Motor neuron (in vitro differentiated cells): ENCODE data around the gene RNF144B. TPM values are rescaled to one million over a fixed set of nuclear protein-coding genes. Genes with fewer than 3 reads are reported as not detected.

Experiments used
- ATAC-seq, 8 experiments: fragments of 200-7000 bp; cut with Tn5 transposase; replicated peaks in 6 of 8; 2 replicates each; pipeline ENCODE4 v1.8.0; 2021; ENCODE audit warnings: mild to moderate bottlenecking in 8 of 8, moderate library complexity in 8 of 8
- H3K27ac ChIP-seq, 2 donors: fragments of 250-450 bp; sonication (Bioruptor Pico); 2 replicates each; pipeline ENCODE4 v1.9.0; 2021; ENCODE audit warnings: antibody characterized with exemption in 2 of 2, mild to moderate bottlenecking in 2 of 2, moderate library complexity in 1 of 2
- H3K4me1 ChIP-seq, 2 donors: fragments of 250-450 bp; sonication (Bioruptor Pico); replicated peaks in 1 of 2; 2 replicates each; pipeline ENCODE4 v1.6.1; 2021; ENCODE audit warnings: antibody characterized with exemption in 2 of 2, mild to moderate bottlenecking in 2 of 2, moderate library complexity in 1 of 2
- H3K4me3 ChIP-seq, 5 donors: fragments of 250-450 bp; sonication (Bioruptor Pico); 2 replicates each; pipeline ENCODE4 v1.9.0; 2021; ENCODE audit warnings: antibody characterized with exemption in 5 of 5, mild to moderate bottlenecking in 5 of 5, moderate library complexity in 4 of 5
- WGBS, 10 experiments: fragments of 450-650 bp; shearing (Covaris generic); methylation state at CpG; one replicate each; pipeline ENCODE4 v1.0.0; 2022; 5-methylcytosine and 5-hydroxymethylcytosine counted together
- in situ Hi-C, 9 experiments: fragments of 400-800 bp; cut with MboI; loops; one replicate each; pipeline ENCODE4 v1.15.0; 2021; ENCODE audit warnings: low sequenced_read_pairs in 9 of 9, low pct_unique_long_range_greater_than_20kb in 2 of 9; ENCODE audit not compliant: unreplicated experiment in 9 of 9
- total RNA-seq, 8 experiments: library from RNA; unstranded; fragments of 300-600 nt; gene quantifications; 2 replicates each; pipeline versions ENCODE4 v1.2.3 to v1.2.4, GENCODE V29; 2022

The RNF144B gene
- total RNA-seq, 8 experiments from 2014 or later: 0.11 to 6.2 (median 0.51) TPM

DNA sequence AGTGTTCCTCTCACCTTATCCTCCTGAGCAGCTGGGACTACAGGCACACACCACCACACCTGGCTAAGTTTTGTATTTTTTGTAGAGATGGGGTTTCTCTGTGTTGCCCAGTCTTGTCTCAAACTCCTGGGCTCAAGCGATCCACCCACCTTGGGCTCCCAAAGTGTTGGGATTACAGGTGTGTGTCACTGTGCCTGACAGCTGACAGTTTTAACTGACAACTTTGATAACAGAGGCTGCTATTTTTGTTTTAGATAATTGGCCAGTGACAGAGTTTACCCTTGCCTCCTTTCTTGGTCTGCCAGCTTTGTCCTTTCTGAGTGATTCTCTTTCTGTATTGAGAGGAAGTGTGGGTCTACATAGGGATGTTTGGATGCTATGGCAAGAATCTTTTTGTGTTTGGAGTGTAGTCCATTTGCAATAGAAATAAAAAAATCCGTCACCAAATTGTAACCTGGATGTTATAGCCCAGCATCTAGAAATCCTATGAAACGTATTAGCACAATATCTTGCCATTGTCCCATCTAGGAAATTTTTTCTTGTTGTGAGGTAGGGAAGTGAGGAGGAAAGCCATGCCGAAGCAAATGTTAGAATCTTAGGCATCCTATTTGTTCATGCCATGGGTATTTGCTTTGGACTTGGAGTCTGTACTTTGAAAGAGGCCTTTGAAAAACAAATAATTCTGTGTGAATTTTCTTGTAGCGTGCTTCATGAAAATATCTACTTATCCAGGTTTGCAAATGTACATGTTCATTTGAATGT lies 80.8 kb downstream of the RNF144B start:
- Histone ChIP-seq H3K27ac (no peak overlapping the region), H3K4me1 (no peaks in the 10 kb centered on the region), H3K4me3 (no peak overlapping the region)
- 20 to 80% (median 64%) methylated on average over 1 to 5 of the region's 5 CpGs for WGBS, 10 experiments
- peak in 1 of 8 experiments; percentile 81 for ATAC-seq
- in situ Hi-C loops: no loop called here

DNA sequence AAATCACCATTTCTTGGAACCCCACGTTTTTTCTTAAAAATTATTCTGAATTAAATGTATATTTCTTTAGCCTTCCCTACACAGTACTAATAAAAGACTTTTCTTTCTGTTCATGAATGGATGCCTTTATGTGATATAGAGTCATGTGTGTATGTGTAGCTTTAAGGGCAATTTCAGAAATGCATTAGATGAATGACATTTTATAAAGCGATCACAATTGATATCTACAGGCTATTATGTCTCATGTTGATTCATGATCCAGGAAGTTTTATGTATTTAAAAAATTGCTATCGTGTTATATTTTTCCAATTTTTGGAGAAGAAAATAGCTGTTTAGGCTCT lies 81.3 kb downstream of the RNF144B start:
- 40 to 100% (median 68%) methylated on average over 1 to 3 of the region's 3 CpGs for WGBS, 10 experiments
- ATAC-seq: peak in 1 of 8 experiments; percentile 12
- in situ Hi-C loops: no loop called here
- Histone ChIP-seq H3K4me3 (no peak overlapping the region), H3K4me1 (no peaks in the 10 kb centered on the region), H3K27ac (no peak overlapping the region)

DNA sequence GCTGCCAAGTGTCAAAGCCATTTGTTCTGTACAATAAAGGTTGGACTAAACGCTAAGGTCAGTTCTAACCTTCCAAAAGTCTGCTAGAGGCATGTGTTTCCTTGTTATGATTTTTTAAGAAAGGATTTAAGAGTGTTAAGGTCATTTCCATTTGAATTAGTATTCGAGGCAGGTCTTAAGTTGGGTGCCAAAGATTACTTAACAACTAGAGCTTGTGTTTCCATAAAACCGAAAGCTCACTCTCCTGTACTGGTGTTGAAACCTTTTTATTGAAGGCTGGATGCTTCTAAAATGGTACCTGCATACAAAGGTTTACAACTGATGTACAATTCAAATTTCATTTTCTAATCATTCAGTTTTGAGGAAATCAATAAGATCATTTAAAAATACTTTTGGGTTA lies 82.4 kb downstream of the RNF144B start:
- in situ Hi-C loops: no loop called here
- Histone ChIP-seq H3K27ac (no peak overlapping the region), H3K4me3 (no peak overlapping the region), H3K4me1 (no peaks in the 10 kb centered on the region)
- WGBS, 10 experiments: 32 to 100% (median 86%) methylated on average over 1 to 3 of the region's 3 CpGs
- no peak for ATAC-seq

DNA sequence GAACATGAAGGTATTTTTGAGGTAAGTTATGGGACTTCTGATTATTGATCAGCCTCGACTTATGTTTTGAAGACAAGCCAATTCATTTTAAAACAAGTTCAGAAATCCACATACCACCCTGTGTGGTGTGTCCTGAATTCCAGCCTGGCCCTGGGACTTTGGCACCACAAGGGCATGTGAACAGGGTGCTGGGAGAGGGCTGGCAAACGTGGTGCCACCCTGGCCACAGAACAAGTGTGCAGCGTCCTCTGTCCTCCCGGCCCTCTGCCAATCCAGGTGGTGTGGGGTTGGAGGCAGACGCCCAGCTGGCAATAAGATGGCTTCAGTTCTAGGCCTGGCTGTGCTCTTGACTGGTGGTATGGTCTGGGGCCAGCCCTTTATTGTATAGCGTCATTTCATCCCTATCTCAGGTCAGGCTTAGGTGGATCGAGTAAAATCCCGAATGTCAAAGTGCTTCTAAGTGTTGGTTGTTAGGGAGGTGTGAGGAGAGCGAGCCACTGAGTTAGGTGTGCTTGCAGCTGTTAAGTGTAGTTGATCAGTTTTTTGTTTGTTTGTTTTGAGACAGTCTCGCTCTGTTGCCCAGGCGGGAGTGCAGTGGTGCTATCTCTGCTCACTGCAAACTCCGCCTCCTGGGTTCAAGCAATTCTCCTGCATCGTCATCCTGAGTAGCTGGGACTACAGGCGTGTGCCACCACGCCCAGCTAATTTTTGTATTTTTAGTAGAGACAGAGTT lies 84.2 kb downstream of the RNF144B start:
- Histone ChIP-seq H3K27ac (no peak overlapping the region), H3K4me1 (no peaks in the 10 kb centered on the region), H3K4me3 (no peak overlapping the region)
- WGBS, 10 experiments: 64 to 100% (median 84%) methylated on average over 2 to 9 of the region's 15 CpGs; no CpG with 5 or more reads in 2 of the 10 experiments
- no peak for ATAC-seq
- in situ Hi-C loops: no loop called here

DNA sequence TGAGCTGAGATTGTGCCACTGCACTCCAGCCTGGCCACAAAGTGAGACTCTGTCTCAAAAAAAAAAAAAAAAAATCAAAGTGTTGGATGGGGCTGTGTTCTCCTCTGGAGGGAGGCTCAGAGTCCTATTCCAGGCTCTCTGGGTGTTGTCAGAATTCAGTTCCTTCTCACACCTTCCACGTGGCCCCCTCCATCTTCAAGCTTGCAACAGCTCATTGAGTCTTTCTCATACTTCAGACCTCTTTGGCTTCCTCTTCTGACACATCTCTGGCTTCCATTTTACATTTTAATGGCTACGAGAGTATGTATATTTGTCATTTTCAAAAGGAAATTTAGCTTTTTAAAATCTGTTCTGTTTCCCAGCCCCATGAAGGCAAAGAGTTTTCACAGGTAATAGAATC lies 85.8 kb downstream of the RNF144B start:
- 20 to 100% (median 73%) methylated on average over 1 to 2 of the region's 2 CpGs; no CpG with 5 or more reads in 2 of the 10 experiments for WGBS, 10 experiments
- no peak for ATAC-seq
- in situ Hi-C loops: no loop called here

DNA sequence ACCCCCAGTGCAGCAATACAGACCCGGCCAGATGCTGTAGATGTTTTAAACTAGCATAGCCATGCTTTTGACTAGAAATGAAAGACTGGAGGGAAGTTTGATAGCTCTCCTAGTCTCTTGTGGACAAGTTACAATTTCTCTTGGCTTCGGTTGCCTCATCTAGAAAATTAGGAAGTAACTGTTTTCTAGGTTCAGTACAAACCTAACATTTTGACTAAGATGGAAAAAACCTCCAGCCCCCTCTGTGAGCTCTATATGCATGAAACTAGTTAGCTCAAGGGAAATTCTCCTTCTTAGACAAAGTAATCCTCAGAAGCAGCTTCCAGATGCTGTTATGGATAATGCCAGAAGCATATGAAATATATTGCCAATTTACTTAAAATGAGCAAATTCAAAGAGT lies 86.6 kb downstream of the RNF144B start:
- 53 to 90% (median 83%) methylated on average over 1 to 2 of the region's 2 CpGs; no CpG with 5 or more reads in 1 of the 10 experiments for WGBS, 10 experiments
- Histone ChIP-seq H3K4me3 (no peak overlapping the region), H3K4me1 (peaks cover 0 to 3% of the 10 kb centered on the region in 2 donors), H3K27ac (no peak overlapping the region)
- in situ Hi-C loops: no loop called here
- no peak for ATAC-seq

More for the DNA sequence above, 85.8 kb downstream of the RNF144B start:
- H3K4me1 ChIP-seq: peaks cover 0 to 2% of the 10 kb centered on the region in 2 donors
- no peak overlapping the region for H3K4me3 ChIP-seq
- H3K27ac ChIP-seq: no peak overlapping the region

DNA sequence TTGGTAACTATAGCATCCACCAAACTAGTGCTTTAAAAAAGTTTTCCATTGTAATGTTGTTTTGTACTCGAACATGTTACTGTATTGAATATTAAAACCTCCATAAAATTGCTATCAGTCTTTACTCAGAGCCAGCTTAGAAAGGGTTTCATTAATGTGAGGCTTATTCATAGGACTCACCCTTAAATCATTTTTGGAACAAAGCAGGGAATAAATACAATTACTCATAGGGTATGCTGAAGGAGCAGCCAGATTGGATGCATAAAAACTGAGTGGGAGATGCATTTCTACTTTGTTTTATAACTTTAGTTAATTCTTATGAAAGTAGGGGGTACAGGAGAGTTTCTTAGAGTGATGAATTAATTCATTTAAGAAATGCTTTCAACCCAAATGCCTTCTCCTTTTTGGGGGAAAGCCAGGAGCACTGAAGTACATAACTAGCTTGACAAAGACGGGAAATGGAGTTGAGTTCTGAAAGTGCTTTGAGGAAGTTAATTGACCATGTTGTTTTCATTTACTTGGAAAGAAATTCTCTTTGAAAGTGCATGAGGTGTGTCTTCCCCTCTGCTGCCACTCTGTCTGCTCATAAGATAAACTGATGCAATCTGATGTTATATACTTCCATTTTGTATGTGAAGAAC lies 90.3 kb downstream of the RNF144B start:
- H3K4me1 ChIP-seq: peaks cover 0 to 3% of the 10 kb centered on the region in 2 donors
- no peak overlapping the region for H3K27ac ChIP-seq
- 0 to 83% (median 56%) methylated on average over 1 to 2 of the region's 2 CpGs for WGBS, 10 experiments
- in situ Hi-C loops: no loop called here
- ATAC-seq: peak in 2 of 8 experiments; percentile 86 to 91
- H3K4me3 ChIP-seq: no peak overlapping the region

DNA sequence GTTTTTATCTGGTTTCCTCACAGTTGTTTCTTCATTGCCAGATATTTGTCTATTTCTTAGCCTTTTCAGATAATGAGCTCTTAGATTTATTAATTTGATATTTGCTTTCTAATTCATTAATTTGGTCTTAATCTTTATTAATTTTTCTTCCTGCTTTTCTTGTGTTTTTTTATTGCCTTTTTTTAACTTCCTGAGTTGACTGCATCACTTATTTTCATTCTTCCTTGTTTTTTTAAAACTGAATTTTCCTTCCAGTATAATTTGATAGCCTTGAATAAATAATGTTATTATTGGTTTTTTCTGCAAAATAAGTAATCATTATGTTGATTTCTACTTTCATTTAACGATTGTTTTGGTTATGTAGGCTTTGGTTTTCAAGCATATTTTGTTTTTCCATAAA lies 91.5 kb downstream of the RNF144B start:
- ATAC-seq: no peak
- H3K4me3 ChIP-seq: no peak overlapping the region
- 0 to 67% (median 39%) methylated on average over 1 of the region's 1 CpG for WGBS, 10 experiments
- peaks cover 0 to 3% of the 10 kb centered on the region in 2 donors for H3K4me1 ChIP-seq
- no peak overlapping the region for H3K27ac ChIP-seq
- in situ Hi-C loops: no loop called here

DNA sequence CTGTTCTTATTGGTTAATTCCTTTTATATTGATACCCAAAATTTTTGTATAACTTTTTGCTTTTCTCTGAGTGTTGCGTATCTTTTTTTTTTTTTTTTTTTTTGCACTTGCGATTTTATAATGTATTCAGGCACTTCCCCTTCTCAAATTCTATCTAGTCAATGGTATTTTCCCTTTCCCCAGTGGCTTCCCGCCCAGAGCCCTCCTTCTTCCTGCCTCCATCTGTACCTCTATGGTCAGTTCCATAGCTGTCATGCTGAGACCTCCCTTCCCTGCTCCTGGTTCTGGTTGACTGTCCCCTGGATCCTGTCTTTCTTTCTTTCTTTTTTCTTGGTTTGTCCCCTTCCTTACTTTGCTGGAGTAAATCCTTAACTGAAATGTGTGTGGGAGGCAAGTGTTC lies 94.7 kb downstream of the RNF144B start:
- in situ Hi-C loops: no loop called here
- Histone ChIP-seq H3K27ac (no peak overlapping the region), H3K4me1 (peaks cover 0 to 3% of the 10 kb centered on the region in 2 donors), H3K4me3 (no peak overlapping the region)
- WGBS, 10 experiments: 64 to 100% (median 83%) methylated on average over 1 to 3 of the region's 3 CpGs; no CpG with 5 or more reads in 1 of the 10 experiments
- ATAC-seq: no peak

DNA sequence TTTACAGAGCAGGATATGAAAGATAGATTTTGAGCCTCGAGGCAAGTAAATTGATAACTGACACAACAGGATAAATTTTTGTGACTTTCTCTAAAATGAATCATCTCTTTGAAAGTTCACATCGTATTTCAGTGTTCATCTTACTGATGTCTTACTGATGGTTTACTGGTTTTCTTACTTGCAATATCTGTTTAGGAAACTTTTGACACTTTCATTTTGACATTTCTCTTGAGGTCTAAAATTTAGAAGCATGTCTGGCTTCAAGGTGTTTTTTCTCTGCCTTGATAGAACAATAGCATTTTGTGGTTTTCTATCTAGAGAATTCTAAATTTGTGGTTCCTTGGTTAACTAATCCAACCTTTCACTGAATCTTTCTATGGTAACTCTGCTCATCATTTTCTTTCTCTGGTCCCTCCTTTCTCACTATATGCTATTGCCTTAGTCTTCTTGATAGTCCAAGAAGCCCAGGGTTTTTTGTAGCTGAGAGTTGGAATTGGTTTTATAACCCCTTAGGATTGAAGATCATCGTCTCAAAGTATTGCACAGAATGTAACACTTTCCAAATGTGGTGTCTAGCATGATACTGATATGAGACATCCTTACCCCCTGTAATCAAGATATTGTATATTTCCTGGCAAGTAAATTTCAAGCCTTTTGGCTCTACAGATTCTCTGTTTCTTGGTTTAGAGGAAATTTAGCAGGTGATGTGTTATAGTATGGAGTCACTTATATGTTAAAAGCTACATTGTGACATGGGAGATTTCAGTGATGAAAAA lies 98.7 kb downstream of the RNF144B start:
- peaks cover 0 to 4% of the 10 kb centered on the region in 2 donors for H3K4me1 ChIP-seq
- in situ Hi-C loops: no loop called here
- no peak for ATAC-seq
- 0 to 73% (median 27%) methylated on average over 2 to 3 of the region's 3 CpGs; no CpG with 5 or more reads in 3 of the 10 experiments for WGBS, 10 experiments
- no peak overlapping the region for H3K27ac ChIP-seq
- H3K4me3 ChIP-seq: no peak overlapping the region

DNA sequence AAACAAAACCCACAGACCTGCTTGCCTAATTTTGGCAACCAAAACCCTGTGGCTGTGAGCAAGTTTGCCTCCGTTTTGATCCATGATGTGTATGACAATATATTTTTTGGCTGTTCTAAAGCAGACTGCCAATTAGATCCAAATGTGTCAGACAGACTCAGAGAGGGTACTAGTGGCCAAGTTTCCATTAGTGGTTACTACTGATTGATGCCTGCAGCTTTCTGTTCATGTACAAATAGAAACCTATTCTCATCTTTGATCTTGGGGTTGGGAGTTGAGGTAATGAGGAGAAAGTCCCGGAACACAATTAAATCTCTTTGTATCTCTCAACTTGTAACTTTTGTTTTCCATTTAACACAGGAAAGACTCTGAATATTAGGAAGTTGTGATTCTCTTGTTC lies 100.9 kb downstream of the RNF144B start:
- Histone ChIP-seq H3K27ac (no peak overlapping the region), H3K4me3 (no peak overlapping the region), H3K4me1 (peaks cover 0 to 13% of the 10 kb centered on the region in 2 donors)
- in situ Hi-C loops: no loop called here
- 0 to 100% (median 17%) methylated on average over 1 to 2 of the region's 2 CpGs; no CpG with 5 or more reads in 3 of the 10 experiments for WGBS, 10 experiments
- no peak for ATAC-seq

DNA sequence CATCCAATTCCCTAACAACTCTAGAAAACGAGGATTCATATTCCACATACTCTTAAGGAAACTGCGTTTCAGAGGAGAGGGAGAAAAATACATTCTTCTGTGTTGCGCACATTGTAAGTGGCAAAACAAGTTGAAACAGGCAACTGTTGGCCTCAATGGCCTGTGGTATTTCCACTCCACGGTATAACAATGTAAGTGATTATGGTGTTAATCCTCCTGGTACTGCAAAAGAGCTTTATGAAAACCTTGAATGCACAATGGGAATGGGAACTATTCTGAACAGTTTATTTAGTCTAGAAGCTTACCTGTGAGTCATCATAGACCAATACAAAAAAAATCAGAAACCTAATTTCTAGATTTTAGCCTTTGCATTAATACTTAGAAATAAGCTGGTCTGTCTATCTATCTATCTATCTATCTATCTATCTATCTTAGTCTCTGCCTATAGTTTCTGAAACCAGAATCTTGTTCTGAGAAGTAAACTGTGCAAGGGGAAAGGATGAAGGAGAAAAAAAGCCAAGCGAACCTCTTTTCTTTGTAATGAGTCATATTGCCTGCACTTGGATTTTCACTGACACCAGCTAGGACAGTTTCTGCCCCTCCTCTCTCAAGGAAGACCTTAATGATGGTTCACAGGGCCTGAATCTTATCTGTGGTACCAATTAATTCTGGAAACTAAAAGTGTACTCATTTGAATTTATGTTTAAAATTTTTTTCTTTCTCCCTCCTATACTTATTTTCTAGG lies 101.5 kb downstream of the RNF144B start:
- Histone ChIP-seq H3K27ac (no peak overlapping the region), H3K4me3 (no peak overlapping the region), H3K4me1 (peaks cover 0 to 13% of the 10 kb centered on the region in 2 donors)
- in situ Hi-C loops: no loop called here
- 36 to 100% (median 73%) methylated on average over 1 to 5 of the region's 5 CpGs; no CpG with 5 or more reads in 1 of the 10 experiments for WGBS, 10 experiments
- no peak for ATAC-seq
